Spleen (tissue), 13 donors: ENCODE data around the gene MYO1F. TPM values are rescaled to one million over a fixed set of nuclear protein-coding genes. Genes with fewer than 3 reads are reported as not detected.
"Not testable (repeated sequence)": the region's sequence is repeated elsewhere in the genome, so short reads cannot be mapped to it uniquely, and the experiment has no call there.

Experiments
- DNase-seq: peaks from one replicate; pipeline ENCODE4 v3.0.0-alpha.2; 2020
- H3K27ac ChIP-seq, 8 donors: fragments of 200-600 bp; sonication (generic) in 7 of 8; 1 replicate in 4 of 8; 2 replicates in 4 of 8; pipeline versions ENCODE4 v1.5.0 to v1.8.0; 2016 to 2021; ENCODE audit warnings: inconsistent platforms in 4 of 8, mild to moderate bottlenecking in 4 of 8, moderate library complexity in 1 of 8
- H3K27me3 ChIP-seq, 7 donors: fragments of 200-600 bp; sonication (generic) in 6 of 7; replicated peaks in 1 of 7; 1 replicate in 4 of 7; 2 replicates in 3 of 7; pipeline versions ENCODE4 v1.5.0 to v1.8.0; 2016 to 2021; ENCODE audit warnings: inconsistent platforms in 3 of 7, mild to moderate bottlenecking in 1 of 7
- H3K36me3 ChIP-seq, 6 donors: fragments of 200-600 bp; sonication (generic) in 5 of 6; 1 replicate in 4 of 6; 2 replicates in 2 of 6; pipeline versions ENCODE4 v1.5.0 to v1.8.0; 2016 to 2021; ENCODE audit warnings: inconsistent platforms in 2 of 6
- H3K4me1 ChIP-seq, 6 donors: fragments of 200-600 bp; sonication (generic) in 5 of 6; 1 replicate in 3 of 6; 2 replicates in 3 of 6; pipeline versions ENCODE4 v1.5.0 to v1.8.0; 2016 to 2021; ENCODE audit warnings: inconsistent platforms in 3 of 6
- H3K4me3 ChIP-seq, 8 donors: fragments of 200-600 bp; sonication (generic) in 7 of 8; 1 replicate in 4 of 8; 2 replicates in 4 of 8; pipeline versions ENCODE4 v1.5.0 to v1.8.0; 2016 to 2021; ENCODE audit warnings: inconsistent platforms in 4 of 8, mild to moderate bottlenecking in 4 of 8, moderate library complexity in 2 of 8
- H3K9me3 ChIP-seq, 8 donors: fragments of 200-600 bp; sonication (generic) in 7 of 8; 1 replicate in 4 of 8; 2 replicates in 4 of 8; pipeline versions ENCODE4 v1.5.0 to v1.8.0; 2016 to 2021; ENCODE audit warnings: inconsistent platforms in 4 of 8
- POLR2A ChIP-seq, 3 donors: fragments of 450-650 bp; IDR thresholded peaks; one replicate each; pipeline ENCODE4 v1.5.1; 2017; ENCODE audit warnings: antibody characterized with exemption in 3 of 3, mild to moderate bottlenecking in 1 of 3
- POLR2AphosphoS5 ChIP-seq, 3 donors: sonication (generic); formaldehyde crosslinking; IDR thresholded peaks; one replicate each; pipeline ENCODE4 v1.5.1; 2017; ENCODE audit warnings: antibody characterized with exemption in 3 of 3
- WGBS, 5 donors: extraction: QIAGEN DNeasy Blood & Tissue Kit in 3 of 5; methylation state at CpG; one replicate each; pipeline versions ENCODE4 v1.1.5 to v1.1.7; 2013 to 2018; 5-methylcytosine and 5-hydroxymethylcytosine counted together
- intact Hi-C: fragments of 100-400 bp; cut with DNase I; formaldehyde crosslinking; loops from one replicate; pipeline ENCODE4 v1.15.0; 2023; ENCODE audit warnings: low total_unique reads
- long read RNA-seq, 2 donors: transcript quantifications; one replicate each; lab custom pipeline, GENCODE V29; 2026
- polyA plus RNA-seq, 3 donors: library from polyadenylated mRNA; stranded (reverse); fragments of 200-250 nt; gene quantifications; one replicate each; pipeline ENCODE4 v1.2.1, GENCODE V29; 2013
- total RNA-seq, 7 donors: library from RNA; depleted of rRNA in 3 of 7; stranded (reverse); fragments of >200 nt in 3 of 7; fragmentation: NEBNext Ultra II Directional in 4 of 7; extraction: Animal tissue kit (Norgen Biotek cat#: 25700) in 4 of 7; gene quantifications; one replicate each; pipeline versions ENCODE4 v1.1.0 to v1.2.1, GENCODE V29; 2016 to 2021
- TF ChIP-seq, protein P1 (sequence below), 11 experiments: fragments of 200-600 bp in 7 of 11; fragments of 450-650 bp in 4 of 11; sonication (generic) in 4 of 11; IDR thresholded peaks in 8 of 11; conservative IDR thresholded peaks in 3 of 11; 1 replicate in 7 of 11; 2 replicates in 4 of 11; pipeline versions ENCODE4 v1.4.0 to v1.8.0; 2016 to 2021; ENCODE audit warnings: antibody characterized with exemption in 11 of 11, inconsistent platforms in 4 of 11, mild to moderate bottlenecking in 1 of 11
- donor health status: healthy with polysubstance abuse.
- donor health status: DM: no; HTN: no; CAD: no; lungs with moderate emphysema.
- donor health status: DM: no; HTN: no; CAD: no.
- donor health status: Bipolar disorder and iron deficiency.
- donor health status: healthy.
- donor health status: DM: no; HTN: no; CAD: no.
- donor health status: DM: yes; HTN: yes; CAD: no.

MYO1F gene
- total RNA-seq (100 to 1,000 TPM; 167 to 423 (median 234) TPM), polyA plus RNA-seq (10 to 100 TPM; 22.1 to 88.8 (median 55.0) TPM)
- long read RNA-seq, donor 1, full-length matches to known transcripts: 3 of 3 reads
- long read RNA-seq, donor 1, partial matches to known transcripts: 0 of 3 reads
- long read RNA-seq, donor 1, other reads (novel, unspliced or antisense): 0 of 3 reads
- long read RNA-seq, donor 2, full-length matches to known transcripts: 2 of 2 reads
- long read RNA-seq, donor 2, partial matches to known transcripts: 0 of 2 reads
- long read RNA-seq, donor 2, other reads (novel, unspliced or antisense): 0 of 2 reads

GRCh38 chr19:8577247-8577646 lies at the start of gene MYO1F:
Gene MYO1F (minus strand): TSS chr19:8577442. CDS start chr19:8577309, 133 bp downstream.
- H3K4me3 ChIP-seq: peak within 1 kb of the TSS; percentile 47 to 74 (median 58)
- WGBS, 5 donors: 3 to 7% (median 3%) methylated on average over 3 to 7 of the region's 7 CpGs

GRCh38 chr19:8626842-8627241 lies 49.6 kb upstream of the MYO1F start:
- peaks cover 0 to 17% (median 0%) of the 10 kb centered on the region in 8 donors for H3K9me3 ChIP-seq
- H3K4me3 ChIP-seq: no peak overlapping the region
- no peaks in the 10 kb centered on the region for H3K27me3 ChIP-seq
- TF ChIP-seq POLR2A (IDR thresholded peaks at IDR 0.05) (no peak), POLR2AphosphoS5 (IDR thresholded peaks at IDR 0.05) (no peak)
- TF ChIP-seq, protein P1, sequence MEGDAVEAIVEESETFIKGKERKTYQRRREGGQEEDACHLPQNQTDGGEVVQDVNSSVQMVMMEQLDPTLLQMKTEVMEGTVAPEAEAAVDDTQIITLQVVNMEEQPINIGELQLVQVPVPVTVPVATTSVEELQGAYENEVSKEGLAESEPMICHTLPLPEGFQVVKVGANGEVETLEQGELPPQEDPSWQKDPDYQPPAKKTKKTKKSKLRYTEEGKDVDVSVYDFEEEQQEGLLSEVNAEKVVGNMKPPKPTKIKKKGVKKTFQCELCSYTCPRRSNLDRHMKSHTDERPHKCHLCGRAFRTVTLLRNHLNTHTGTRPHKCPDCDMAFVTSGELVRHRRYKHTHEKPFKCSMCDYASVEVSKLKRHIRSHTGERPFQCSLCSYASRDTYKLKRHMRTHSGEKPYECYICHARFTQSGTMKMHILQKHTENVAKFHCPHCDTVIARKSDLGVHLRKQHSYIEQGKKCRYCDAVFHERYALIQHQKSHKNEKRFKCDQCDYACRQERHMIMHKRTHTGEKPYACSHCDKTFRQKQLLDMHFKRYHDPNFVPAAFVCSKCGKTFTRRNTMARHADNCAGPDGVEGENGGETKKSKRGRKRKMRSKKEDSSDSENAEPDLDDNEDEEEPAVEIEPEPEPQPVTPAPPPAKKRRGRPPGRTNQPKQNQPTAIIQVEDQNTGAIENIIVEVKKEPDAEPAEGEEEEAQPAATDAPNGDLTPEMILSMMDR (IDR thresholded peaks at IDR 0.05 in 8 of 11, conservative IDR thresholded peaks at IDR 0.05 in 3 of 11): no peak
- no peak for DNase-seq
- H3K36me3 ChIP-seq: no peaks in the 10 kb centered on the region
- no peaks in the 10 kb centered on the region for H3K4me1 ChIP-seq
- intact Hi-C loops: no loop called here
- 78 to 89% (median 87%) methylated on average over 8 of the region's 8 CpGs for WGBS, 5 donors
- no peak overlapping the region for H3K27ac ChIP-seq

More at GRCh38 chr19:8577247-8577646, at the start of gene MYO1F:
- peak; percentile 64 to 87 (median 78) for TF ChIP-seq POLR2AphosphoS5 (IDR thresholded peaks at IDR 0.05)
- TF ChIP-seq POLR2A (IDR thresholded peaks at IDR 0.05): peak in 1 of 3 donors; percentile 16
- TF ChIP-seq, protein P1 (IDR thresholded peaks at IDR 0.05 in 8 of 11, conservative IDR thresholded peaks at IDR 0.05 in 3 of 11): no peak
- DNase-seq: peak; percentile 94
- peaks cover 34 to 91% (median 67%) of the 10 kb centered on the region in 6 donors for H3K4me1 ChIP-seq
- H3K36me3 ChIP-seq: peaks cover 0 to 7% (median 0%) of the 10 kb centered on the region in 6 donors
- H3K27ac ChIP-seq: peak within 1 kb of the TSS; percentile 63 to 97 (median 91)
- no peaks in the 10 kb centered on the region for H3K27me3 ChIP-seq
- no peaks in the 10 kb centered on the region for H3K9me3 ChIP-seq
- intact Hi-C loops: no loop called here

GRCh38 chr19:8622886-8623285 lies 45.6 kb upstream of the MYO1F start:
- H3K9me3 ChIP-seq, H3K36me3 ChIP-seq, intact Hi-C loops, H3K27ac ChIP-seq, H3K4me3 ChIP-seq, H3K4me1 ChIP-seq, DNase-seq: not testable (repeated sequence)
- WGBS, 5 donors: 58 to 63% (median 60%) methylated on average over 4 of the region's 4 CpGs
- H3K27me3 ChIP-seq: peaks cover 0 to 12% (median 0%) of the 10 kb centered on the region in 7 donors

DNA sequence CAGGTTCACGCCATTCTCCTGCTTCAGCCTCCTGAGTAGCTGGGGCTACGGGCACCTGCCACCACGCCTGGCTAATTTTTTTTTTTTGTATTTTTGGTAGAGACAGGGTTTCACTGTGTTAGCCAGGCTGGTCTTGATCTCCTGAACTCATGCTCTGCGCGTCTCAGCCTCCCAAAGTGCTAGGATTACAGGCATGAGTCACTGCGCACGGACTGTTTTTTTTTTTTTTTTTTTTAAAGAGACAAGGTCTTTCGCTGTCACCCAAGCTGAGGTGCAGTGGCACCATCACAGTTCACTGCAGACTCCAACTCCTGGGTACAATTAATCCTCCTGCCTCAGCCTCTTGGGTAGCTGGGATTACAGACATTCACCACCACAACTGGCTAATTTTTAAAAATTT lies 41.5 kb upstream of the MYO1F start:
- Histone ChIP-seq H3K36me3 (no peaks in the 10 kb centered on the region), H3K4me1 (peaks cover 0 to 14% (median 3%) of the 10 kb centered on the region in 6 donors), H3K4me3 (no peak overlapping the region), H3K27ac (no peak overlapping the region), H3K9me3 (no peaks in the 10 kb centered on the region), H3K27me3 (peaks cover 0 to 12% (median 0%) of the 10 kb centered on the region in 7 donors)
- TF ChIP-seq, protein P1 (IDR thresholded peaks at IDR 0.05 in 8 of 11, conservative IDR thresholded peaks at IDR 0.05 in 3 of 11): no peak
- no peak for TF ChIP-seq POLR2A (IDR thresholded peaks at IDR 0.05)
- TF ChIP-seq POLR2AphosphoS5 (IDR thresholded peaks at IDR 0.05): no peak
- intact Hi-C loops: no loop called here
- WGBS, 5 donors: 74 to 80% (median 78%) methylated on average over 8 of the region's 8 CpGs
- DNase-seq: no peak
